NT2/D1 (cell line): ENCODE results near the gene SPNS3.

Source experiments
- SUZ12 ChIP-seq: IDR thresholded peaks from 2 replicates; pipeline ENCODE4 v1.6.1; 2011; ENCODE audit not compliant: insufficient read length, insufficient read depth; ENCODE audit errors: extremely low read depth
- YY1 ChIP-seq: IDR thresholded peaks from 2 replicates; pipeline ENCODE4 v1.6.1; 2011; ENCODE audit not compliant: insufficient read length, insufficient read depth

- TF ChIP-seq SUZ12 (no peak), YY1 (no peak)
Observed at GRCh38 chr17:4407851-4408250, 25.9 kb upstream of the SPNS3 start.
